T1000 (cell line): ENCODE data around the gene HDAC3.

Experiments used
- DNase-seq: peaks from one replicate; lab custom pipeline; 2025; ENCODE audit warnings: mixed read lengths; lab: John Stamatoyannopoulos, UW

HDAC3 gene

DNA sequence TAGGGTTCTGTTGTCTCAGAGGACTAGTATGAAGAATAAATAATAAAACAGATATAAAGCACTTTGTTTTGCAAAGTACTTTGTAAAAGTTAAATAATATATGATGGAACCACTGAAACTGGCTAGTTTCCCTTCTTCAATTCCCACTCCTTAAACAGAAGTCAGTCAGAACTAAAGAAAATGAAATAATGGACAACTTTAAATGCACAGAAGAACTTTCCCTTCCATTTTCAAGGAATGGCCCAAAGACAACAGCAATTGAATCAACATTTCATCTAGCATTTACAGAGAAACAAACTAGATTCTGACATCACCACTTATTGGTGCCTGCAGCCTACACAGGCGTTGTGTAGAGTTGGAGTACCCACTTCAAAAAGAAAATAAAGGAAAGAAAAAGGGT, 34.0 kb downstream of the HDAC3 start:
- no peak for DNase-seq

DNA sequence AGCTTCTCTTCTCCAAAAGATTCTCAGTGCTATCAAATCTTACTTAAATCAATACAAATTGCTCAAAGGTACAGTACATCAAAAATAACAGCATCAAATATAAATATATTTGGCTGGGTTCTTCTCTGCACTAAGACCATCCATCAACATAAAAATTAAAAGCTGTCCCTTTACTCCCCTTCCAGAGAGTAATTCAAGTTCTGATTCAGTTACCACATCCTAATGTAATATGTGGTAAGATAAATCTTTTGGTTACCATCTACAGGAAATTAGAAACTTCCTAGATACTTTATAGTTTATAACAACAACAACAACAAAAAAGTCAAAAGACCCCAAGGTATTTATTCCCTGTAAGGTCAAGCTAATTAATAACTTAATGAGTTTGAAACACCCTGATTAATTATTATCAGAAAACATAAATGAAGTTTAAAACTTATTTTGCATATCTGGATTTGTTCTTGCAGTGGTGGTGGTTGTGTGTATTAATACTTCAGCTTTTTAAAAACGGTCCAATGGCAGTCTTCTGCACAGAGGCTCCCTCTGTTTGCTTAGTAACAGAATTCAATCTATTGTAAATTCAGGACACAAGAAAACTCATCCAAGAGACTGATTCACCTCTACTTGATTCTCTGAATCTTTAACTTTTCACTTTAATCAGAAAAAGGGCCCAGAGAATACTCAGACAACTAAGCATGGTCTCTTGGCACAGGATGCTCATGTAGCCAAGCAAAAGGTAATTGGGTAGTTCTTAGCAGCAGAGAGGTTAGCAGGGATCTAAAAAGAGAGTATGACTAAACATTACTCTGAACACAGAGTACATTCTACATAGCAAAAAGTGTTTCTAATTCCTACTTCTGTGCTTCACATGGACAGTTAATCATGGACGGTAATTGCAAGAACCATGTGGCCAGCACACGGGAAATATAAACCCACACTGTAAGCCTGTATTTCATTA, 38.0 kb downstream of the HDAC3 start:
- no peak for DNase-seq

DNA sequence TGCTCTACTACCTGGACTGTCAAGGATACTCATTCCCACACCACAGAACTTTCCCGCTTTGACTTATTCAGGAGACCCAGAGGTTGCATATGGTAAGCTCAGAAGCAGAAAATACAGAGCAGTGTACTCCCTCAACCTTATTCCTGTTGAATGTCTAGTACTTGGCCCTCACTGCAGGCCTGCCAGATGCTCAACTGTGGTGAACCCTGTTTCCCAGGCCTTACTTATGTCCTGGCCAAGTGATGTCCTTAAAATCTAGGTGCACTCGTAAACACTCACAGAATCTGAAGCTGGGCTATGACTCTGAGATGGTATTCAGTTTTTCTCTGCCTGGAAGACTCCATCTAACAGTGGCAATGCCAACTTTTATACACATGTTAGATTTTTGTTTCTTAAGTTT, 38.8 kb downstream of the HDAC3 start:
- DNase-seq: no peak

DNA sequence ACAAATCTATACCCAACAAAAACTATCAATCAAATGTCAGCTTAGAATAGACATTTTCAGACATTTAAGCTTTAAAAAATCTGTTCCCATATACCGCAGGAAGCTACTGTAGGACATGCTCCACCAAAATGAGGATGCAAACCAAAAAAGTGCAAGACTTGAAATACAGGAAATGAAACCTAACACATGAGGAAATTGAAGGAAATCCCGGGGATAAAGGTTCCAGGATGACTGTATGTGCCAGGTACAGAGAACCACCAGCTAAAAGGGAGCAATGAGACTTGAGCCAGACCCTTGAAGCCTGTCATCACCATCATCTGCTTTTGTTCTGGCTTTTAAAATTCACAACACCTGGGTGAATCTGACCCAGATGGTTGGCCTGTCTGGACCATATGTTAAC, 39.3 kb downstream of the HDAC3 start:
- DNase-seq: no peak

DNA sequence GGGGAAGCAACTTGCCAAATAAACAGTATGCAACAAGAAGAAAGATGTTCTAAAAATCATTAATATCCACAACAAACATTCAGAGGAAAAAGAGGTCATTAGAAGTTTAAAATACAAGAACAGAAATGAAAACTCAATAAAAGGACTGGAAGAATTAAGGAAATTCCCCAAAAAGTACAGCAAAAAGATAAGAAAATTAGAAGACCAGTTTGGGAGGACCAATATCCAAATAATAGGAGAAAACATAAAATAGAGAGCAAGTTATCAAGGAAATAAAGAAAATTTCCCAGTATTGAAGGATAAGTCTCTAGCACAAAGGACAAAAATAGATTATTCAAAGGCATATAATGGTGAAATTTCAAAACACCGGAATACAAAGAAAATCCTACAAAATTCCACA, 39.8 kb downstream of the HDAC3 start:
- no peak for DNase-seq

DNA sequence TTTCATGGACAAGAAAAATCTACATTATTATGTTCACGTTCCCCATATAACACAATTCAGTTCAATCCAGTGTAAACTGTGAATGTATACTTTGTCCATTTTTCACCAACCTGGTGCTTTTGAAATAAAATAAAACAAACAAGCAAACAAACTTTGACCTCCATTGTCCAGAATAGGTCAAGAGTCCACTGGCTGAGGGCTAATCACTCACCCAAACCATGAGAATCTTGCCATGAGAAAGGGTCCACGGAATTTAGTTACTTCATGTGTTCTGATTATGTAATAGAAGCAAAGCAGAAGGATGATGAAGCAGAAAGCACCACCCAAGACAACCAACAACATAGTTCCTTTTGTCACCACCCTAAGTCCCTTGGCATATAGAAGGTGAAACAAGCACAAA, 46.5 kb downstream of the HDAC3 start:
- no peak for DNase-seq

DNA sequence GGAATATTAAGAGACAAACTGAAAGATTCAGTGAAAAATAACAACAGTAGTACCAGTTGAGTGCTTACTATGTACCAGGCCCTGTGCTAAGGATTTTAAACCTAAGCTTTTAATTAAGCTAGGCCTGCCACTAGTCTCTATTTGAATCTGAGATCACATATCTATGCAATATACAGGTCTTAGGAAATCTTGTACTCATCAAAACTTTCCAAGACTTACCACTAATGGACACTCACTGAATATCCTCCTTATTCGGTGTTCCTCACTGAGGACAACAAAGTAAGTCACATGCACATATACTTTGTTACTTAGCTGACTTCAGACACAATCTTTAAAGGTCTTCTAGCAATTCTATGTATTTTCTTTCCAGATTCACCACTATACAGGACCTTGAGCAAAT, 50.4 kb downstream of the HDAC3 start:
- no peak for DNase-seq

DNA sequence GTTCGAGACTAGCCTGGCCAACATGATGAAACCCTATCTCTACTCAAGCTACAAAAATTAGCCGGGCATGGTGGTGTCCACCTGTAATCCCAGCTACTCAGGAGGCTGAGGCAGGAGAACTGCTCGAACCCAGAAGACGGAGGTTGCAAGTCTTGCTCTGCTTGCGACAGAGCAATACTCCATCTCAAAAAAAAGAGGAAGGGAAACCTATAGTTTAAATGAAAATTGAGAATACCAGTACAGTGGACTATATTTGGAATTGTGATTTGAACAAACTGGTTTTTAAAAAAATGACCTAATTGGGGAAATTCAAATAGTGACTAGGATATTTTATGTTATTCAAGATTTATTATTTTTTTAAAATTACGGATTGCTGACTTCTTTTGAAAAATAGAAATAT, 51.1 kb downstream of the HDAC3 start:
- no peak for DNase-seq

DNA sequence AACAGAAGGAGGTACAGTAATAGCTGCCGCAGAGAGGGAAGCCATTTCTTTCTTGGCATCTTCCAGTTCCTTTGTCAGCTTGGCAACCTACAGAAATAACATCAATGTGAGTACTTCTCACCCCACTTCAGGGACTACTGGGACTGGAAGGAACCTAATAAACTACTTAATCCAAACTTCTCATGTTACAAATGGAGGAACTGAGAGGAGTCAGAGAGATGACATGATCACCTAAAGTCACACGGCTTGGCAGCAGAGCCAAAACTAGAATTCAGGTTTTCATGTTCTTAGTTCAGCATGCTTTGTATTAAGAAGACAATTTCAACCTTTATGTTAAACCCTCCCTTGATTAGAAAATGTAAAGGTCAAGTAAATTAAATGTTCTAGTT, 62.5 kb downstream of the HDAC3 start:
- DNase-seq: no peak

DNA sequence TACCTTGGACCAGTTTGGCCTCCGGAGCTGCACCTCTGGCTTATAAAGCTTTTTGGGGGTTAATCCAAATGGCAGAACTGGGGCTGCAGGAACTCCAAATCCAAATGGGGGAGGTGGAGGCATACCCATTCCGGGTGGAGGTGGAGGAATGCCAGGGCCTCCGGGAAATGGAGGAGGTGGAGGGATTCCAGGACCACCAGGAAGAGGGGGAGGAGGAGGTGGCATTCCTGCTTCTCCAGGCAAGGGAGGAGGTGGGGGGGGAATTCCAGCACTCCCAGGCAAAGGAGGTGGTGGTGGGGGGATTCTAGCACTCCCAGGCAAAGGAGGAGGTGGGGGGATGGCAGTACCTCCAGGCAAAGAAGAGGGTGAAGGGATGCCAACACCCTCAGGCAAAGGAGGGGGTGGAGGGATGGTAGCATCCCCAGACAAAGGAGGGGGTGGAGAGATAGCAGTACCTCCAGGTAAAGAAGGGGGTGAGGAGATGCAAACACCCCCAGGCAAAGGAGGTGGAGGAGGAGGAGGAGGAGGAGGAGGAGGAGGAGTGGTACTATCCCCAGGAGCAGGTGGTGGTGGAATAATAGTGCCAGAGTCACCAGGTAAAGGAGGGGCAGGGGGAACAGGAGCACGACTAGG, 63.0 kb downstream of the HDAC3 start:
- DNase-seq: no peak
